ELR (cell line): ENCODE results near the gene ADGRA1.
A peak's percentile ranks its signal among the peaks of the same experiment; 100 is the strongest.
"Not testable (repeated sequence)": the region's sequence is repeated elsewhere in the genome, so short reads cannot be mapped to it uniquely, and the experiment has no call there.

Experiments used
- DNase-seq: peaks from one replicate; pipeline ENCODE4 v3.0.0-alpha.2; 2015; ENCODE audit warnings: low read depth

Gene ADGRA1

GRCh38 chr10:133143546-133143945 is 55.8 kb downstream of the ADGRA1 start:
- DNase-seq: no peak

GRCh38 chr10:133144771-133145170 is 57.0 kb downstream of the ADGRA1 start:
- no peak for DNase-seq

- no peak for DNase-seq
Measured at GRCh38 chr10:133150226-133150625, 62.5 kb downstream of the ADGRA1 start.

DNA sequence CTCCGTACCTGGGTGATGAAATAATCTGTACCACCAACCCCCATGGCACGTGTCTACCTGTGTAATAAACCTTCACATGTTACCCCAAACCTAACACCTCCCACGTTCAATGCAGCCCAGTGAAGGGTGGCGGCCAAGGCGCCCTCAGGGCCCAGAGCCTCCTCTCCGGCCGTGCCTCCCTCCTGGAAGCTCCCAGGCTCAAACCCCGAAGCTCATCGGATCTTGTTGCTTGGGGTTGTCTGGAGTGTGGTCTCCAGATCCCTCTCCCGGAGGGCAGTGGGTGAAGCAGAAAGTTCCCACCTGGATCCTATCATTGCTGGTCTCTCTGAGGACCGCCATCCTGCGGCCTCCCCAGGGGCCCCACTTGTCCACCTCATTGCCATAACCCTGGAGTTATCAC is 62.9 kb downstream of the ADGRA1 start:
- DNase-seq: no peak

GRCh38 chr10:133151071-133151470 is 63.3 kb downstream of the ADGRA1 start:
- DNase-seq: not testable (repeated sequence)

GRCh38 chr10:133151543-133151972 is 63.8 kb downstream of the ADGRA1 start:
- no peak for DNase-seq

DNA sequence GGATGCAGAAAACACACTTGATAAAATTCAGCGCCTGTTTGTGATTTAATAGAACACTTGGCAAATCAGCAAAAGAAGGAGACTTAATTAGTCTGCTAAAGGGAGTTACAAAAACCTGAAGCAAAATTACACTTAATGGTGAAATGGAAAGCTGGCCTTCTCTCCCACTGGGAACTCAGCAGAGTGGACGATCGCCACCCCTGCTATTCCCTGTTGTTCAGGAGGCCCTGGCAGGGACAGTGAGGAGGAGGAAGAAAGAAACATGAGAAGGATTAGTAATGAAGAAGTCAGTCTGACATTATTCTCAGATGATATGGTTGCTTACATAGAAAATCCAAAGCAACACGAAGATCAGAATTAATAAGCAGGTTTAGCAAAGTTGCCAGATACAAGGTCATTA is 66.7 kb downstream of the ADGRA1 start:
- DNase-seq: no peak

DNA sequence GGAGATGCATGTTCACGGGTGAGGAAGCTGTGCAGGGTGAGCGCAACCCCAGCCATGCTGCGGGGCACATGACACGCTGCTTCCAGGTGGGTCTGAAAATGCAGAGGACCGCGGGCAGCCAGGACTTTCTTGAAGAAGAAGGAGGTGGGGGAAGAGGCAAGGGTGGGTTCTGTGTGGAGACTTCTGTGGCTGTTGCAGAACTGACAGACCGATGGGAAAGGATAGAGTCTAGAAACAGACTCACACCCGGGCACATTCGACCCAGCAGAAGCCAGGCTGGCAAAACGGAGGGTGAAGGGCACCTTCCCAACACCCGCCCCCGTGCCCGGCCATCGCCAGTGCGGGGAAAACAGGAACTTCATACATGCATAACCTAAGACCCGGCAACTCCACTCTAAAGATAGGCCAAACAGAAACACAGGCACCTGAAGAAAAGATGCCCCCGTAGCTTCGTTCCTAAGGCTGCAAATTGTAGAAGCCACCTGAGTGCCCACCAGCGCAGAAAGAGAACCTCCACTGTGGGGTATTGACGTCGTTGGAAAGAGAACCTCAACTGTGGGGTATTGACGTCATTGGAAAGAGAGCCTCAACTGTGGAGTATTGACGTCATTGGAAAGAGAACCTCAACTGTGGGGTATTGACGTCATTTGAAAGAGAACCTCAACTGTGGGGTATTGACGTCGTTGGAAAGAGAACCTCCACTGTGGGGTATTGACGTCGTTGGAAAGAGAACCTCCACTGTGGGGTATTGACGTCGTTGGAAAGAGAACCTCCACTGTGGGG is 67.5 kb downstream of the ADGRA1 start:
- no peak for DNase-seq

- no peak for DNase-seq
Measured at GRCh38 chr10:133156674-133157579, 69.2 kb downstream of the ADGRA1 start.

GRCh38 chr10:133157662-133158436 is 70.1 kb downstream of the ADGRA1 start:
- DNase-seq: no peak

DNA sequence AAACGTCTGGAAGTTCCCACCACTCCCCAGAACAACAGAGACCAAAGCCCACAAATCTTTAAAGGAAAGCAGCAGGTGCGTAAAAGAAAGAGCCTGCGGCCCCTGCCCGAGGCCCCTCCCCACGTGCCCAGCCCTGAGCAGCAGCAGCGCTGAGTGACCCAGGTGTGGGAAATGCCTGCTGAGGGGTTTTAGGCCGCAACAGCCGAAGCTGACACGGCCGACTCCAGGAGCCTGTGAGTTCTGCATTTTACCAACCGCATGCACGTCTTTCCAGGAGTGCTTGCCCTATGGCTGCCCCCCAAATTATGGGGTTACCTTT is 70.7 kb downstream of the ADGRA1 start:
- no peak for DNase-seq

DNA sequence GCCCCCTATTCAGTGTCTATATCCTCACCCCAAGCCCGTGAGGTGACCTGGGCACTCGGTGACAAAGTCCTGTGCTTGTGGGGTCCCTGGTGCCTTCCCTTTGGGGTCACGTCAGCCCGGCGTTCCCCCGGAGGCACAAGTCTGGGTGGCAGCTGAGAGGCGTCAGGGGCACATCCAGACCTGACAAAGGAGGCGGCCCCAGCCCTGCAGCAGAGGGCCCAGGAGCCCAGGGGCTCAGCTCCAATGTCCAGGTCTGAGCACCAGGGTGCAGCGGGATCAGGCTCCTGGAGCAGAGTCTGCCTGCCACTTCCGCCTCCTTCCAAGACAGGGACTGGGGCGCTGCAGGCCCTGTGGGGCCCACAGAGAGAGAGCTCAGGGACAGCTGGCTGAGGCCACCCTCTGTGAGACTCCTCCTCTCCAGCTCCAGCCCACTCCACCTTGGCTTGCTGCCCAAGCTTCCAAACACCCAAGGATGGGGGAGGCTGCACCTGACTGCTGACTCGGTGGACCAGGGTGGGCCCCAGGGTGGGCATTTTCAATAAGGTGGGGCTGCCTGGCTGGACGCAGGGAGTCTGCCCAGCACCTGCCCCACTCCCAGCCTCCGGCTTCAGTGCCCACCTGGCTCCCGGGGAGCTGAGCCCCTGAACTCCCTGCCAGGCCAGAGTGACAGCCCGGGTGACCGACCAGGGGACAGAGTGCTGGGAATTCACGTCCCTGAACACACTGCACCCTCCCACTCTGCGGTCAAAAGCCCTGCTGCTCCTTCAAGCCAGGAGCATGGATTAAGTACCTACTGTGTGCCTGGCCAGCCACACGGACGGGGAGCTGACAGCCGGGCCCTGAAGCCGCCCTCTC is 71.3 kb downstream of the ADGRA1 start:
- no peak for DNase-seq

DNA sequence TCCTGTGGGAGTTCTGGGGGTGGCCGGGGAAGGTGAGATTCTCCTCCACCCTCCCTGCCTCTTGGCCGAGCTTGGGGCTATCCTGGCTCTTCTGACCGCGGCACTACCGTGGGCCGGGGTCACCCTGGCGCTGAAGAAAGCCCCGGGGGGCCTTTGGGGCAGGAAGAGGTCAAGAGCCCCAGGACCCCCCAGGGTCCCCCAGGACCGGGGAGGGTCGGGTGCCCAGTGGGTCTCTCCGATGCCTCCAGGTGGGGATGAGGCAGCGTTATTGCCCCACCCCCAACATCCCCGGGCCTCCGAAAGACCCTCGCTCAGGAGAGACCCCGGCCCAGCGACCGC is 71.9 kb downstream of the ADGRA1 start:
- no peak for DNase-seq

DNA sequence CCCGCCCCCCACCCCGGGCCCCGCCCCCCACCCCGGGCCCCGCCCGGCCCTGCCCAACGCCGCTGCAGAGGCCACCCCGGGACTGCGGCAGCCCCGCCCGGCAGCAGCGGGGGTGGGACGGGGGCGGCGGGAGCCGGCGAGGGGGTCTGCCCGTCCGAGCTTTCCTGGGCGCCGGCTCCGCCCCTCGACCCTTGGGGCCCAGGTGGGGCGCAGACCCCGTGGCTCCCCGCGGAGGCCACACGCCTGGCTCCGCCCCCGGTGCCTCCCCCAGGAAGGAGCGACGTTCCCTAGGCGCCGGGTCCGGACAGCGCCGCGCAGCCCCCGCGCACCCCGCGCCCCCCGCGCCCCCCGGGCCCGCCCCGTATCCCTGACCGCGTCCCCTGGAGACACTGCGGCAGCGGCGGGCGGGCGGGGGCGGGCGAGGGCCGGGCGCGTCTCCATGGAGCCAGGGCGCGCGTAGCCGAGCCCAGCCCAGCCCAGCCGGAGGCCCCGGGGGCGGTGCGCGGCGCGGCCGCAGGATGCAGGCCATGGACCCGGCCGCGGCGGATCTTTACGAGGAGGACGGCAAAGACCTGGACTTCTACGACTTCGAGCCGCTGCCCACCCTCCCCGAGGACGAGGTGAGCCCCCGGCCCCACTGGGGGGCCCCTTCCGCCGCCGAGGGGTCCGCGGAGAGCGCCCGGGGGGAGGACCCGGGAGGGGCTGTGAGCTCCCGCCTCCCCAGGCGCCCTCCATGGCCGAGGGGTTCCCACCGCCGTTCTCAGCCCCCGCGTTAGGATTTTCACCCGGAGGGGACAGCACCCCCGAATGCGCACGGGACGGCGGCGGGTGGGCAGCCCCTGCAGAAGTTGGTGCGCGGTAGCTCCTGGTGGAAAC is 72.5 kb downstream of the ADGRA1 start, which contains the start of gene KNDC1:
KNDC1 (plus strand) TSS at position 270 of the 876 bp plus-strand sequence; CDS start at position 519, 249 bp downstream.
- DNase-seq: peak; percentile 16

DNA sequence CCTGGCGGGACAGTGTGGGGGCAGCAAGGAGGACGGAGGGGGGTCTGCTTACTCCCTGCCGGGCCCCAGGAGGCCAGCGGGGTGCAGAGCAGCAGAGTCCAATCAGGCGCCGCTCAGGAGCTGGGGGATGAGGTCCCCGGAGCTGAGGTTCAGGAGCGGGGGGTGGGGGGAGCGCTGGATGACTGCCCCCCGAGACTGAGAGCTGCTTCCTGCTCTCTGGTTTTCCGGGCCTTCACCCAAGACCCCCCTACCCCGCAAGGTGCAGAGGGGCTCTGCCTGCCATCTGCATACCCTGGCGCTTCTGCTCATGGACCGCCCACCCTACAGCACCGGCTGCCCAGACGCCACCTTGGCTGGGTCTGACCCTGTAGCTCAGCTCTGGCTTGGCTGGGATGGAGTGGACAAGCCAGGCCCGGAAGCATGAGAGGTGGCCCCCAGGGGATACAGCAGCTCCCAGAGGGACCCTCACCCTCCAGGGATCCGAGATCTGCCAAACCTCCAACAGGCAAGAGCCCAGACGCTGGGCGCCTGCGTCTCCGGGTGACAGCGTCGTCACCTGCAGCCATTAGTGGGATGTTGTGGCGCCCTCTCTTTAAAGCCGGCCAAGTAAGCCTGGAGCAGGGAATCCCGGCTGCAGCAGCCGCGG is 73.2 kb downstream of the ADGRA1 start:
- DNase-seq: no peak

DNA sequence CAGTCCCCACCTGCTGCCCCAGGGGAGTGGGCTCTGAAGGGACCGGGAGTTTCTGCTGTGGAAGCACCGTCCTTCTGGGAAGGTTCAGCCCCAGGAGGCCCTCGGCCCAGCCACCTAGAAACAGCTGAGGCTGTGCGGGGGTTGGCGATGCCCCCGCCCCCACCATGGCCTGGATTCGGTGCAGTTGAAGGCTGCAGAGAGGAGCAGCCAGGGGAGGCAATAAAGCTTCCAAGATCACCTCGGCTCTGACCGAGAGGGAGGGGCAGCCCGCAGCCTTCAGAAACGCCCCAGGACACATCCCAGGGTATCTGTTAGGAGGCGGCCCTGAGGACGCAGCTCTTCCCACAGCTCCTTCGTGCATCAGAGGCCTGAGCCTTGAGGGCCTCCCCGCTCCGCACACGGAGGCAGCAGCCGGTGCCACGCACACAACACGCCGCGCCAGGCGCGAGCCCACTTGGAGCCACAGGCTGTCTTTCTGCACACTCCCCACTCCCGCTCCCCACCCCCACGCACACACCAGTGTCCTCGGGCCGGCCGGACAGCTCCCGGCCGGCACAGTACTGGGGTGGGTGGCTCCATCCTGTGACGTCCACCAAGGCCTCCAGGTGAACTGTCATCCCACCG is 73.9 kb downstream of the ADGRA1 start:
- DNase-seq: no peak

- no peak for DNase-seq
Measured at GRCh38 chr10:133162178-133162909, 74.6 kb downstream of the ADGRA1 start.

DNA sequence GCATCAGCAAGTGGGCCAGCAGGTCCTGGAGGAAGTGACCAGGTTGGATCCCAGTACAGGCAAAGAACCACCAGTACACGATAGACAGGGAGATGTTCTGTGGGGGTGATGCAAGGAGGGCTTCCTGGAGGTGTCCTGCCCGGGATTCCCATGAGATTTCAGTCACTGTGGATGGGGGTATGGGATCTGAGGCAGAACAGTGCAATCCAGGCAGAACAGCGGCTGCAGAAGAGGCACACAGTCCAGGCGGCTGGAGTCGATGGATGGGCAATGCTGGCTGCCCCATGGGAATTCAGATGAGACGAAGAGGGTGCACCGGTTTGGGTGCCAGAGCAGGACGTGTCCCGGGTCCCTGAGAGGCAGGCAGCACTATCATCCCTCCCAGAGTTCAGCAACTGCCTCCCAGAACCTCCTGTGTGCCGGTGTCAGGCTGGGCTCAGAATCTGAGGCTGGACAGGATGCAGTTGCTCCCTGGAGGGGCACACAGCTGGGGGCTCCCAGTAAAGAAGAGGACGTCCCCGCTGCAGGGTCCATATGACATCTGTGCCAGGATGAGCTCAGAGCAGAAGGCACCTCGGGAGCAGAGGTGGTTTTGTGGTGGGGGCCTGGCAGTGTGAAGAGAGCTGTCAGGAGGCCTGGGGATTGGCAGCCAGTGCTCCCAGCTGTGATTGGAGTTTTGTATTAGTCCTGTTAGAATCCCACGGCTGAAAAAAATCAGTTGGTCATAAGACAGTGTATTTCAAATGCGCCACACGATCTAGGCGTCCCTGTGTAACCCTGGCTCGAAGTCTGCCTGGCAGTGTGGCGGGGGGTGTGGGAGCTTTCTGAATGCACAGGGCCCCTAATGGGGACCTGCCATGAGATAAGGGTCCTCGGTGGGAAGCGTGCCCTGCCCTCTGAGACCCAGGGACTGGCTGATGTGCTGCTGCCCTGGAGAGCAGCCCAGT is 75.5 kb downstream of the ADGRA1 start:
- no peak for DNase-seq
